IMR-90 (cell line): ENCODE data around the gene CROCC.

Experiments used
- FOS ChIP-seq: fragments of 150-350 bp; IDR thresholded peaks from 2 replicates; pipeline ENCODE4 v1.6.1; 2016; ENCODE audit warnings: low read depth, low read length
- MAFK ChIP-seq: IDR thresholded peaks from 2 replicates; pipeline ENCODE4 v1.6.1; 2012; ENCODE audit warnings: low read depth, low read length, improper control_type of control experiment
- MAZ ChIP-seq: IDR thresholded peaks from 2 replicates; pipeline ENCODE4 v1.6.1; 2012; ENCODE audit warnings: low read depth, mild to moderate bottlenecking, low read length, improper control_type of control experiment, moderate library complexity, borderline replicate concordance
- POLR2A ChIP-seq: IDR thresholded peaks from 2 replicates; pipeline ENCODE4 v1.6.1; 2012; ENCODE audit warnings: mild to moderate bottlenecking, low read depth, low read length
- RAD21 ChIP-seq: IDR thresholded peaks from 2 replicates; pipeline ENCODE4 v1.6.1; 2012; ENCODE audit warnings: low read length, improper control_type of control experiment
- RCOR1 ChIP-seq: IDR thresholded peaks from 2 replicates; pipeline ENCODE4 v1.6.1; 2012; ENCODE audit warnings: mild to moderate bottlenecking, low read length, improper control_type of control experiment; ENCODE audit not compliant: insufficient replicate concordance
- RFX5 ChIP-seq: IDR thresholded peaks from 2 replicates; pipeline ENCODE4 v1.8.0; 2012; ENCODE audit warnings: low read depth, mild to moderate bottlenecking, low read length, moderate library complexity
- SMC3 ChIP-seq: fragments of 150-350 bp; IDR thresholded peaks from 2 replicates; pipeline ENCODE4 v1.6.1; 2016; ENCODE audit warnings: low read depth, mild to moderate bottlenecking, antibody characterized with exemption, low read length, moderate library complexity
- TF ChIP-seq, protein P1 (sequence below): conservative IDR thresholded peaks from 2 replicates; pipeline ENCODE4 v1.5.1; 2012; ENCODE audit warnings: mild to moderate bottlenecking, low read depth, low read length, improper control_type of control experiment
- TF ChIP-seq, protein P2 (sequence below): fragments of 150-350 bp; IDR thresholded peaks from 2 replicates; pipeline ENCODE4 v1.6.1; 2016; ENCODE audit warnings: low read depth, mild to moderate bottlenecking, low read length, moderate library complexity, borderline replicate concordance

DNA sequence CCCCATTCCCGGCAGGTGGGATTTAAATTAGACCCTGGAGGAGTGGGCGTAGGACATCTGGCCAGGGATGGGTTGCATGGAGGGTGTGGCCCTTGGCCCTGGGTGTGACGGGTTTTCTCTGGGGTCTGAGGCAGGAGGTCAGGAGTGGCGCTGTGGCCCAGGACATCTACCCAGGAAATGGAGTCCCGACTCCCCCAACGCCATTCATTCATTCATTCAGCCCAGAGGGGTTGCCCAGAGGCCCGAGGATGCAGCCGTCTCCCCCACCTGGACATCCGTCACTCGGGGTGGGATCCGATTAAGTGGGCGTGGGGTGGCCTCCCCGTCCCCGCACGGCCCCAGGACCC is 89.3 kb downstream of the CROCC start:
- TF ChIP-seq SMC3 (no peak), POLR2A (no peak), MAZ (no peak), FOS (no peak), RCOR1 (no peak), RAD21 (no peak), MAFK (no peak), RFX5 (no peak)
- TF ChIP-seq, protein P1, sequence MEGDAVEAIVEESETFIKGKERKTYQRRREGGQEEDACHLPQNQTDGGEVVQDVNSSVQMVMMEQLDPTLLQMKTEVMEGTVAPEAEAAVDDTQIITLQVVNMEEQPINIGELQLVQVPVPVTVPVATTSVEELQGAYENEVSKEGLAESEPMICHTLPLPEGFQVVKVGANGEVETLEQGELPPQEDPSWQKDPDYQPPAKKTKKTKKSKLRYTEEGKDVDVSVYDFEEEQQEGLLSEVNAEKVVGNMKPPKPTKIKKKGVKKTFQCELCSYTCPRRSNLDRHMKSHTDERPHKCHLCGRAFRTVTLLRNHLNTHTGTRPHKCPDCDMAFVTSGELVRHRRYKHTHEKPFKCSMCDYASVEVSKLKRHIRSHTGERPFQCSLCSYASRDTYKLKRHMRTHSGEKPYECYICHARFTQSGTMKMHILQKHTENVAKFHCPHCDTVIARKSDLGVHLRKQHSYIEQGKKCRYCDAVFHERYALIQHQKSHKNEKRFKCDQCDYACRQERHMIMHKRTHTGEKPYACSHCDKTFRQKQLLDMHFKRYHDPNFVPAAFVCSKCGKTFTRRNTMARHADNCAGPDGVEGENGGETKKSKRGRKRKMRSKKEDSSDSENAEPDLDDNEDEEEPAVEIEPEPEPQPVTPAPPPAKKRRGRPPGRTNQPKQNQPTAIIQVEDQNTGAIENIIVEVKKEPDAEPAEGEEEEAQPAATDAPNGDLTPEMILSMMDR: no peak
- TF ChIP-seq, protein P2, sequence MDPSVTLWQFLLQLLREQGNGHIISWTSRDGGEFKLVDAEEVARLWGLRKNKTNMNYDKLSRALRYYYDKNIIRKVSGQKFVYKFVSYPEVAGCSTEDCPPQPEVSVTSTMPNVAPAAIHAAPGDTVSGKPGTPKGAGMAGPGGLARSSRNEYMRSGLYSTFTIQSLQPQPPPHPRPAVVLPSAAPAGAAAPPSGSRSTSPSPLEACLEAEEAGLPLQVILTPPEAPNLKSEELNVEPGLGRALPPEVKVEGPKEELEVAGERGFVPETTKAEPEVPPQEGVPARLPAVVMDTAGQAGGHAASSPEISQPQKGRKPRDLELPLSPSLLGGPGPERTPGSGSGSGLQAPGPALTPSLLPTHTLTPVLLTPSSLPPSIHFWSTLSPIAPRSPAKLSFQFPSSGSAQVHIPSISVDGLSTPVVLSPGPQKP: no peak
